ENCODE data around the gene DCUN1D5.
"Not testable (repeated sequence)": the region's sequence is repeated elsewhere in the genome, so short reads cannot be mapped to it uniquely, and the experiment has no call there.

The DCUN1D5 gene

DNA sequence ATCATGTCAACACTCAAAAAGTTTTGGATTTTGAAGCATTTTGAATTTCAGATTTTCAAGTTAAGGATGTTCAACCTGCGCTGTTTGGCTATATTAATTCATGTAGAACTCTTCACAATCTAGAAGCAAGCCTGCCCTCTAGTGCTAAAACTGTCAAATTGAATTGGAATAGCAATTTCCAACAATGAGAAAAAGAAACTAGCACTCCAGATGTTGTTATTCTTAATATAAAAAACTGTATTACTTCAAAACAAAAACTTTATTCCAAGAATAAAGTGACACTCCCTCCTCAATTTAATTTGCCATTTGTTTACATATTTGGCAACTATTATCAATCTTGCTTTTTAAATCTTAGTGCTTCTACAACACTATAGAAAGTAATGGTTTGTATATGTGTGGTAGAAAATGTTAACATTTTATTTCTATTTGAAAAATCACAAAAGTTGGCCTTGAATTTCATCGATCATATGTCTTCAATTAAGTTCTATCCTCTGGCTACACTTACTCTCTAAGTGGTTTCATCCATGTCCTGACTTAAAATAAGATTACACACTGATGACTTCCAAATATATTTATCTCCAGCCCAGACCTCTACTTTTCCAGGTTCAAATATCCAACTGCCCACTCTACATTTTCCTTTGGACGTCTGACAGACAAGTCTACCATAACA lies 36.6 kb downstream of the DCUN1D5 start:
- DNase-seq: peak in 1 of 56 donors; percentile 53

DNA sequence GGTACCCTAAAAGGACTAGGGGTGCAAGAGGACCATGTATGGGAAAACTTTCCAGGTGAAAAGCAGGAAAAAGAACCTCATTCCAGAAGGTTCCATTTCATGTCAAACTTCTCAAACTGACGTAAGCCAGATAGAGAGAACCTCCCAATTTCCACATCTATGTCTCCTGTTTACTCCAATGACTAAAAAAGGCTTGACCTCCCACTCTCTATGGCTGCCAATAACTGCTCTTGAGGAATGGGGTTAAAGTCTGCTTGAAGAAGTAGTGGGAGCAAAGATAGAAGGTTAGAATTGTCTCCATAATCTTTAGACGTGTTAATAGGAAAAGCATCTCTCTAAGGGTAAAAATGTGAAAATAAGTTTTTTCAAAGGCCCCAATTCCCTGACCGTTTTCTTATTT lies 38.0 kb downstream of the DCUN1D5 start:
- DNase-seq: no peak

DNA sequence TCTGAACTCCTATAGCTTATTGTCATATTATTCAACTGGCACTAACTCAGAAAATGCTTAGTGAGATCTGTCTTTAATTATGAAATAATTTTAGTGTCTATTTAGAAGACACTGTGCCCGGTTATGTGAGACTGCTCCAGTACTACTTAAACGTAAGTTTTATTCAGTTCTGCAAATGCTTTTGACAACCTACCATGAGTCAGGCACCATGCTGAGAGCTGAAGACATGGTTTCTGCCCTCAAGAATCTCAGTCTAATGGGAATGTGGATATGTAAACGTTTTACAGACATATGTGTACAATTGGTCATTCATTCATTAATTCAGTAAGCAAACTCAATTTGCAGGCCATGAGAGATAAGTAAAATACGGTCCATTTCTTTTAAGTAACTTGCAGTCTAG lies 40.0 kb downstream of the DCUN1D5 start:
- DNase-seq: no peak

DNA sequence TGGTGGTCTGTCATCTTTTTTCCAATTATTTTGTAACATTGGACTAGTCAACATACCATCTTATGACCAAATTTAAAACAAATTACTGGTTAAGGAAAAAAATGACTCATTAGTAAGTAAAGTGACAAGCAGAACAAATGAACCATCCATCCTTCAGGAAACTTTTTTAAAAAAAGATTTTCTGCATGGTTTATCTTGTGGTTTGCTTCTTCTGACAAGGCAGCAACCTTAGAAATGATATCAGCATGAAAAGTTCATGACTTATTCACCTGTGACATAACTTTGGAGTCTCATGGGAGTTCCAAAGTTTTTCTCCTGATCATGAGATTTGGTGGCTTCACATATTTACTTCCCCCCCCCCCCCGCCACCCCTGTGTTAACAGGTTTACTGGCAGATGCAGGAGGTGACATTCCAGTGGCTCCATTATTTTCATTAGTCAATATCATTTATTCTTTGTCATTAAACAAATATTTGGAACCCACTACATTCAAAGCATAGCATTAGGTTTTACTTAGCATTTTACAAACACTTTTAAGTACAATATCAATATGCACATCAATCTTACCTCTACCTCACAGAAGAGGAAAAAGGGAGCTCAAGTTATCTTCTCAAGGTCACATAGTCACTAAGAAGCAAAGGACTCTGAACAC lies 40.7 kb downstream of the DCUN1D5 start:
- DNase-seq: no peak

DNA sequence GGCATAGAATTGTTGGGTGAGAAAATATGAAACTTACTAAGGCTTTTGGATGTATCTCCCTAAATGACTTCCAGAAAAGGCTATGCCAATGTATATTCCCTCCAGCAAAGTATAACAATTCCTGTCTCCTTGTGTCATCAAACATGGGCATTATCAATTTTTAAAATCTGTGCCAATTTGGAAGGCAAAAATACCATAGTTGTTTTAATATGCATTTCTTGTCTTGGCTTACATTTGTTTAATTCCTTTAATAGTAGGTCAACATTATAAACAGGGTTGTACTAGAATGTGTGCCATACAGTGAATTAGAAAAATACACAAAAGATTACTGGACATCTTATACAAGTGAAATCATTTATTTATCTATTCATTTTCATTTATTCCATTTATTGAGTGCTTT lies 41.6 kb downstream of the DCUN1D5 start:
- no peak for DNase-seq

DNA sequence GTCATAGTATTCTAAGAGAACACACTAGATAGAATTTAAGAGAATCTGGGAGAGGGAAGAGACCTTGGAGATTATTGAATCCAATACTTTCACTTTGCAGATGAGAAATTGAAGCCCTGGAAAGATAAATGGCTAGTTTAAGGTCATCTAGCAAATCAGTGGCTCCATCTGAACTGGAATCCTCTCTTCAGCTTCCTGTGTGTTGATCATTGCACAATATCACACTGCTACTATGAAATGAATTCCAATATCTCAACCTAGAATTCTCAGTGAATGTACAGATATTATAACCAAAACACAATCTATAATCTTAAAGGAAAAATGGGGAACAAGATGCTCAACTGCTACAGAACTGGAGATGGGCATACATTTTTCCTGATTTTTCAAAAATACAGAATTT lies 44.1 kb downstream of the DCUN1D5 start:
- no peak for DNase-seq

DNA sequence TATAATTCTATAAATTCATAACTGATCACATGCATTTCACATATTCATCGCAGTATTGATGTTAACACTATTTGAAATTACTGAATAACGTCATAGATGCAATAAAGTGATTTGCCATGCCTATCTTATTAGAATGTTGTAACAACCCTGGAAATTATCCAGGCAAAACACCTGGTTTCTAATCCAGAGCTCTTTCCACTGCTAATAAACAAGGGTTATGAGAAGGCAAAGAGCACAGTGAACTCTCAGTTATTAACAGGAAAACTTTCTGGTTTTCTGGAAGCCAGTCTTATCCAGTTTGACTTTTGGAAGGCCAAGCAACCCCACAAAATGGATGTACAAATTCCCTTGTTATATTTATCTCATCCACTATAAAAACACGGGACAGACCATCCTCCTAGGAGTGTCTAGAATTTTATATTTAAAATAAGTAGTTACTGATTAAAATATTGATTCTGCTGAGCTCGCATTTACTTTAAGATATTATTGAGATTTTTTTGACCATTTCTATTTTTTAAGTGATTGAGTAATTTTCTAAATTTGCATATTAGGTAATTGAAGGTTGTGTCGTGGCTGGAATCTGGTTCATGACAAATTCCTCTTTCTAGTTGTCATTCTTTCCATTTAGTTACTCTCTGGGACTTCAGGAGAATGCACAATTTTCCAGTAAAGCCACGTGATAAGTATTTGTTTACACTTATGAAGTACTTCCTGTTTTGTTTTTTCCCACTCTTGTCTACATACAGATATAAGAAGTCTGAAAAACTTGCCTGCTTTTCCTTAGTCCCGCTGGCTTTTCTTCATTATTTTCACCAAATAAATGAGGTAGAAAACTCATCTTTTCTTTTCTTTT lies 47.9 kb downstream of the DCUN1D5 start:
- no peak for DNase-seq

DNA sequence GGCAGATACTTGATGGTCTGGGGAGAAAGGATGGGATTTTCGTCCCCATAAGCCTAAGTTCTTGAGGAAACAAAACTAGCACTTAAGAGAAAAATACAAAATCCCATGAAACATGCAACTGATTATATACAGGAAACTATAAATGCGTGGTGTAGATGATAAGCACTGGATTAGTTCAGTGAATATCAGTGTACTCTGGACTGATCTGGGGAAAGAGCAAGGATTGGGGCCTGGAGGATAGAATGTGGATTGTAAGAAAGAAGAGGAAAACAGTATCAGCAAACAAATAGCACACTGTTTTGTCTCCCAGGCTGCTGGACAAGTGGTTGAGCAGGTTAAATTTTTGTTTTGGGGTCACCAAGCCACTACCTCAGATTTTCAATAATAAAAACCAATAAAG lies 49.8 kb downstream of the DCUN1D5 start:
- DNase-seq: no peak

DNA sequence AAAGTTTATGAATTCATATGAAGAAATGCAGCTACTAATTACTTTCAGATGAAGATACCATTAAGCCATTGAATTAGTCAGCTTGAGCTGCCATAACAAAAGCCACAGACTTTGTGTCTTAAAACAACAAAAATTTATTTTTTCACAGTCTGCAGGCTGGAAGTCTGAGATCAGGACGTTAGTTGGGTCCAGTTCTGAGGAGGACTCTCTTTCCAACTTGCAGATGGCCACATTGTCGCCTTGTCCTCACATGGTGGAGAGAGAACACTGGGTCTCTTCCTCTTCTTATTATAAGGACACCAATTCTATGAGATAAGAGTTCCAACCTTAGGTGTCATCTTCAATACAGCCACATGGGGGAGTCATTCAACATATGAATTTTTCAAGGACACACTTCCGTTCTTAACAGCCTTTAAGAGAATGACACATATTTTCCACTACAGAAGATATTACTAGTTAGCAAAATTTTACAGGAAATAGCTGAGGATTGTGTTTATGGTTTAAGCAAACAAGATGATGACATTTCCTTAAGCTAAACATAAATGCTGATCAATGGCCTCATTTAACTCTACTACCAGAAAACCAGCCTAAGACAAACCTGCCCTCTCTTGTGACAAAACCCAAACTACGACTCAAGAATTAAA lies 56.0 kb downstream of the DCUN1D5 start:
- peak in 1 of 56 donors; percentile 7 for DNase-seq

DNA sequence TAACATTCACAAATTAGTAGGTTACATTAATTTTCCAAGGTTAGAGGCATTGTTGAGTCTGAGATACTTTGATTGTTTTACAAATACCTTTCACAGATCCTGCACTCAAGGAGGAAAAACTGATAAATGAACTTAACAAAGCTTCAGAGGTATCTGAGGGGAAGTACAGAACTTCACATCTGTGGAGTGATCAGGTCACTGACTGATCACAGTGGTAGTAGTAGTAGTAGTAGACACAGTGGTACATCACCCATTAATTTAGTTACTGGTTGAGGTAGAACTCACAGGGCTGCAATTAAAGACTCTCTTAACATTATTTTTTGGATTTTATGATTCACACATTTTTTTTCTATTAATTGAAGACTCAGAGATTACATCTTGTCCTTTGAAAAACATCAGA lies 56.7 kb downstream of the DCUN1D5 start:
- no peak for DNase-seq

DNA sequence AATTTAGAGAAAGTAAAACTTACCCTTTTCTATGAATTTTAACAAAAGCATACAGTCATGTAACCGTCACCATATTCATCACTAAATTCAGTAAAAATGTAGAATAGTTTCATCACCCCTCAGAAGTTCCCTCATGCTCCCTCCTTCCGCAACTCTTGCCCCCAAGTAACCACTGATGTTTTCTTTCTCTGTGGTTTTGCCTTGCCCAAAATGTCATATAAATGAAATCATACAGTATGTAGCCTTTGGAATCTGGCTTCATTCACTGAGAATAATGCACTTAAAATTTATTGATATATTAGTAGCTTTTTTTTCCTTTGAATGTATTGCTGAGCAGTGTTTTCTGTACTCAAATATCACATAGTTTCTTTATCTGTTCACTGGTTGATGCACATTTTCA lies 60.1 kb downstream of the DCUN1D5 start:
- DNase-seq: no peak

DNA sequence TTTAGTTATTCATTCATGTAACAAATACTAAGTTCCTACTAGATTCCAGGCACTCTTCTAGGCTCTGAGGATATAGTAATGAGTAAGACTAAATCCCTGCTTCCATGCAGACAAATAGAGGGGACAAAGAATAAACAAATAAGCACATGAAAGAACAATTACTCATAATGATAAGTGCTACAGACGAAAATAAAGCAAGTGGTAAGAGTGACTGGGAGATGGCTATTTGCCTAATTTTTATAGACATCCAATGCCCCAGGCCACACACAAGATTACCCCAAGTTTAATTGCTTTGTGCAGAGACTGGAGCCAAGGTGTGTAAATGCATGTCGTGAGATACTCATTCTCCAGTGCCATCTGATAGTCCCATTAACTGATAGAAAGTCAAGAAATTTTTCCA lies 62.6 kb downstream of the DCUN1D5 start:
- DNase-seq: no peak

DNA sequence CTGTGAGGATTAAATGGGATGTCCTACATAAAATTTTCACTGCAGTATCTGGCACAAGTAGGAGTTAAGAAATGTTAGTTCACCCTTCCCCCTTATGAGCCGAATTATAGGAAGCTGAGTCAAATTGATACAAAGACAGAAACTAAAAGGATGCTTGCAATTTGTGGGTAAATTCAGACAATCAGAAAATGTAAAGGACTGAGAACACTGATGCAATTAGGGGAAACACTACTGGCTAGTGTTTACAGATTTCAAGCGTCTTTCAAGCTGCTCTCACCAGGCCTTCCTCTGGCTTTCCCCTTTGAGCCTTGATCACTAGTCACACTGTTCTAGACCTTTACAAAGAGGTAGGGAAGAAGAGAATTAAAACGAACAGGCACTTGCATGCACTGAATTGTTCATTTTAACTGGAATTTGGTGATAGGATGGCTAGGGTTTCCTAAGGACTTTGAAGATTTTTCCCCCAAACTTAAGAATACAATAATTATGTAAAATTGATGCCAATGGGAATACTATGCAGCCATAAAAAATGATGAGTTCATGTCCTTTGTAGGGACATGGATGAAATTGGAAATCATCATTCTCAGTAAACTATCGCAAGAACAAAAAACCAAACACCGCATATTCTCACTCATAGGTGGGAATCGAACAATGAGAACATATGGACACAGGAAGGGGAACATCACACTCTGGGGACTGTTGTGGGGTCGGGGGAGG lies 63.5 kb downstream of the DCUN1D5 start:
- DNase-seq: not testable (repeated sequence)

DNA sequence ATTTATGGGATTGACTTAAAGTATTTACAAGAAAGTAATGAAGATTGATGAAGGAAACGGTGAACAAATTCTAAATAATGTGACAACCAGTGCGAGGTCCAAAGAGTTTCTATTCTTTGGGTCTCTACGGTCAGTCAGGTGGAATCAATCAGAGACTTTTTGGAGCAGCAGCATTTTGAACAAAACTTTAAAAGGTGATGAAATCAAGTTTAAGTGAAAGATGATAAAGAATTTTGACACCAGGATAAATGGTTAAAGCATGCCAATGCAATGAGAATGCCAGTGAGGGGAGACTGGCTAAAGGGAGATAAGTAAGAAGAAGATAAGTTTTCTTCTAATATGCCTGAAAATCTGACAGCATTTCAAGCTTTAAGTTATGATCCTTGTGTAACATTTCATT lies 67.9 kb downstream of the DCUN1D5 start:
- DNase-seq: no peak

DNA sequence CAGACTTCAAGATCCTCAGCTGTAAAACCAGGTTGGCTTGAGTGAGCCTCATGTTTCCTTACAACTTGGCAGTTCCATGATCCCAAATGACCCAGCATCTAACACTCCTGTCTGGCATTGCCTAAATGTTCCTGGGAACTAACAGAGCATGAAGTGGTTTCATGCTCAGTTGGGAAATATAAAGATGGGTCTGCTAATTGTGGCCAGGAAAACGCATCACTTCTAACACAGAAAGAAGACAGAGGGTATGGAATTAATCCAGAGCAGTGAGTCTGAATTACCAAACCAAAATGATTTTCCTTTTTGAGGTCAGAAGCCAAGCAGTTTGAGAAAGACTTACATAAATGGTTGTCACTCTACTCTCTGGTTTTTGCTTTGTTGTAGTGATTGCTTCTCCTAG lies 75.9 kb downstream of the DCUN1D5 start:
- no peak for DNase-seq

DNA sequence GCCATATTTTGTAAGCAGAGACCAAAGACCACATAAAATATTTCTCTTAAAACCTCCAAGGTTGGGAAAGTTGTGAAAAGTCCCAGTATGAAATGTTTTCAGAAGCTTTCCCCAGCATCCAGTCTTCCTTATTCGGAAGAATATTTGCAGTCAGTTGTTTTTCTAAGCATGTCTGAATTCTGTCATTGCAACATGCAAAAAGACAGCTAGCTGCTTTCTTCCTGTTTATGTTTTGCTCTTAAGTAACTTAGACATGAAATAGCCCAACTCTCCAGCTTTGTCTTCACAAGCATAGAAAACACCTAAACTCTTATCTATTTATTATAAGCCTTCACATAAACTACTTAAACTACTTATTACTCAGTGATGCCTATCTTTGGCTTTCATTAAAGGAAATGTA lies 78.5 kb downstream of the DCUN1D5 start:
- no peak for DNase-seq

Data from amygdala (tissue), 56 donors.